ENCODE results near the gene ARHGAP10. TPM values are rescaled to one million over a fixed set of nuclear protein-coding genes. Genes with fewer than 3 reads are reported as not detected.

Gene ARHGAP10
- total and polyA plus RNA-seq, 3 experiments from 2014 or later = 8.6 to 14.0 (median 9.7) TPM

DNA sequence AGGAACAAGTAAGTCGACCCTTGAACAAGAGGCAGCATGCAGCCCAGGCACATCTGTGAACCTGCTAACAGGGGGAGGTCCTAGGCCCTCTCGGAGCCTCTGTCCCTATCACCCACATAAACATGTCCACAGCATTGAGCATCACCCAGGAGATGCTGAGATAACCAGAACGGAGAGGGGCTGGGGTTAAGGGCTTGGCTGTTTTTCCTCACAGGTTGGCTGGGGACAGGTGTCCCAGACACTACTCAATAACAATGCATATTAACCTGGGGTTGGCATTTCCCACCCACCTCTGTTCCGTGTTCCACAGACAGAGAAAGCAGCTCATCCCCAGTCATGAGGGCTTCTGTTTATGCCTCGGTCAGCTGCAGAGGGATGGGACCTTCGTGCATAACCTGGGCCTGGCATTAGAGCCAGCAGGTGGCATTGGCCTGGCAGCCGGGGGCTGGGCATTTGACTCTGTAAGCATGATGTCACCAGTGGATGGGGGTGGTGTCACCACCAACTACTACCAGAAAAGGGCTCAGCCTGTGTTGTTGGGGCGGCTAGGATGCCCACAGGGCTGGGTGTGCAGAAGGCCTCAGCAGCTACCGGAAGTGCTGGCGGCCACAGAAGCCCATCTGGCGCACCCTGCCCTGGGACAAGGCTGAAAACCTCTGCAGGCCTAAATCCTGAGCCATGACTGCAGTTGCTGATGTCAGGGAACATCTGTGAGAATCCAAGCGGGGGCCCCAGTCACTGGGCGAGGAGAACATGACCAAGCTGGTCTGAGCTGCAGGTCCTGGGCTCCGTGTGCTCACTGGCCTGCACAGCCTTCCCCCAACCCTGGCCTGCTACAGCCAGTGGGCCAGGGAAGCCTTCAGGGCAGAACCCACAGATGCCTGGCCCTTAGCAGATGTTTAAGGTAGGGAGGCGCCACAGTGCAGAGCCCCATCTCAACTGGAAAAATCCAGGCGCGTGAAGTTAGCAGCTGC, 358.9 kb downstream of the ARHGAP10 start:
- ChIA-PET CTCF (interaction anchor here (1.5 kb wide), 1 partner anchor 36 kb away, joined by 3 read pairs; no protein-coding TSS in a partner anchor), POLR2A (no interaction called here)
- H3K27me3 Mint-ChIP-seq = no peaks in the 10 kb centered on the region
- no peaks in the 10 kb centered on the region for H3K36me3 ChIP-seq (ENCODE audit: insufficient read depth, low read length)
- peaks cover 0 to 3% (median 0%) of the 10 kb centered on the region in 5 donors for H3K9me3 Mint-ChIP-seq
- H3K9me3 ChIP-seq (ENCODE audit: low read length) = no peaks in the 10 kb centered on the region
- H3K27ac Mint-ChIP-seq = peak overlapping the region in 4 of 8 donors; percentile 2 to 93 (median 62)
- H3K27me3 ChIP-seq (ENCODE audit: insufficient read depth, low read length, poor library complexity, severe bottlenecking) = no peaks in the 10 kb centered on the region
- no peaks in the 10 kb centered on the region for H3K4me1 ChIP-seq (ENCODE audit: insufficient read depth, low read length)
- no peak overlapping the region for H3K4me3 ChIP-seq (ENCODE audit: low read length)
- no peak overlapping the region for H3K4me3 Mint-ChIP-seq
- H3K27ac ChIP-seq (ENCODE audit: low read depth, low read length) = no peak overlapping the region
- H3K4me1 Mint-ChIP-seq = peaks cover 25 to 53% (median 28%) of the 10 kb centered on the region in 3 donors
- peaks cover 0 to 24% (median 7%) of the 10 kb centered on the region in 3 donors for H3K36me3 Mint-ChIP-seq
- DNase-seq = no peak

GRCh38 chr4:148091896-148092295, 360.0 kb downstream of the ARHGAP10 start:
- peaks cover 1 to 24% (median 7%) of the 10 kb centered on the region in 3 donors for H3K36me3 Mint-ChIP-seq
- ChIA-PET POLR2A (no interaction called here), CTCF (no interaction called here)
- Histone ChIP-seq H3K4me3 (ENCODE audit: low read length) (no peak overlapping the region), H3K9me3 (ENCODE audit: low read length) (no peaks in the 10 kb centered on the region), H3K4me1 (ENCODE audit: insufficient read depth, low read length) (no peaks in the 10 kb centered on the region), H3K27ac (ENCODE audit: low read depth, low read length) (no peak overlapping the region), H3K36me3 (ENCODE audit: insufficient read depth, low read length) (no peaks in the 10 kb centered on the region), H3K27me3 (ENCODE audit: insufficient read depth, low read length, poor library complexity, severe bottlenecking) (no peaks in the 10 kb centered on the region)
- H3K4me1 Mint-ChIP-seq = peaks cover 19 to 46% (median 28%) of the 10 kb centered on the region in 3 donors
- no peaks in the 10 kb centered on the region for H3K9me3 Mint-ChIP-seq
- no peak for DNase-seq
- no peak overlapping the region for H3K4me3 Mint-ChIP-seq
- no peaks in the 10 kb centered on the region for H3K27me3 Mint-ChIP-seq
- H3K27ac Mint-ChIP-seq = peak overlapping the region in 4 of 8 donors; percentile 17 to 79 (median 42)

DNA sequence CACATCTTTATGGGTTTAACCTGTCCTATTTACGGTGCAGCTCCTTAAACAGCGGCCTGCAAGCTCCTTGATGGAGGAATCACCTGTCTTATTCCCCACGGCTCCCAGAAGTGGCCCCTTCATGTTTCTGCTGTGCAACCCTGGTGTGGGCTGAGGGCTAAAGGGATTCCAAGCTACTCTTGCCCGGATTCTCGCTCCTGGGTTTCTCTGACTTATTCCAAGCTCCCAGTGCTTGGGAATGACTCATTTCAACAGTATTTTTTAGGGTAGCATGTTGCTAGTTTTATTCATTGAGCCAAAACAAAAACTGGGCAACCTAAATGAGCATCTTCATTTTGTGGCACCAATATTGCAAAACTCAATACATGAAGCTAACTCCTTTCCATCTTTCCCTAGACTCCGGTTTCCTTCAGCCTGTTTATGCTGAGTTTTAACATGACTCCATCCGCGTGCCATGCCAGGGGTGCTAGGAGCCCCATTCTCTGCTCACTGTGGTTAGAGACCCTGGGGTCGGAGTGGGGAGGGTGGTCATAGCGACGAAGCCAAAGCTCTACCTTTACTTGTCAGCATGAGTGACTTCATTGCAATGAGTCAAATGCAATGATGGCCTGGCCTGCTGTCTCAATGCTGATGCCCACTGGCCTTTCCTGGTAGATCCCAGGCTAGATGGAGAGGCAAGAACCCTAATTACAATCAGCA, 360.6 kb downstream of the ARHGAP10 start:
- Histone ChIP-seq H3K27me3 (ENCODE audit: insufficient read depth, low read length, poor library complexity, severe bottlenecking) (no peaks in the 10 kb centered on the region), H3K4me3 (ENCODE audit: low read length) (no peak overlapping the region), H3K9me3 (ENCODE audit: low read length) (no peaks in the 10 kb centered on the region), H3K36me3 (ENCODE audit: insufficient read depth, low read length) (no peaks in the 10 kb centered on the region), H3K4me1 (ENCODE audit: insufficient read depth, low read length) (no peaks in the 10 kb centered on the region), H3K27ac (ENCODE audit: low read depth, low read length) (no peak overlapping the region)
- ChIA-PET POLR2A (no interaction called here), CTCF (no interaction called here)
- no peak for DNase-seq
- Mint-ChIP-seq H3K4me3 (no peak overlapping the region), H3K4me1 (peaks cover 16 to 40% (median 22%) of the 10 kb centered on the region in 3 donors), H3K27me3 (no peaks in the 10 kb centered on the region), H3K36me3 (peaks cover 1 to 24% (median 2%) of the 10 kb centered on the region in 3 donors), H3K27ac (peak overlapping the region in 2 of 8 donors; percentile 56 to 58), H3K9me3 (no peaks in the 10 kb centered on the region)

- peaks cover 1 to 27% (median 3%) of the 10 kb centered on the region in 3 donors for H3K36me3 Mint-ChIP-seq
- H3K27me3 Mint-ChIP-seq = peaks cover 0 to 2% of the 10 kb centered on the region in 2 donors
- ChIA-PET POLR2A (no interaction called here), CTCF (no interaction called here)
- no peak overlapping the region for H3K4me3 Mint-ChIP-seq
- H3K27ac Mint-ChIP-seq = no peak overlapping the region
- no peaks in the 10 kb centered on the region for H3K9me3 ChIP-seq (ENCODE audit: low read length)
- no peaks in the 10 kb centered on the region for H3K4me1 ChIP-seq (ENCODE audit: insufficient read depth, low read length)
- H3K4me3 ChIP-seq (ENCODE audit: low read length) = no peak overlapping the region
- no peaks in the 10 kb centered on the region for H3K27me3 ChIP-seq (ENCODE audit: insufficient read depth, low read length, poor library complexity, severe bottlenecking)
- H3K4me1 Mint-ChIP-seq = peaks cover 12 to 37% (median 23%) of the 10 kb centered on the region in 3 donors
- no peaks in the 10 kb centered on the region for H3K36me3 ChIP-seq (ENCODE audit: insufficient read depth, low read length)
- no peak overlapping the region for H3K27ac ChIP-seq (ENCODE audit: low read depth, low read length)
- no peaks in the 10 kb centered on the region for H3K9me3 Mint-ChIP-seq
- no peak for DNase-seq
Measured at GRCh38 chr4:148093065-148093464, 361.2 kb downstream of the ARHGAP10 start.

DNA sequence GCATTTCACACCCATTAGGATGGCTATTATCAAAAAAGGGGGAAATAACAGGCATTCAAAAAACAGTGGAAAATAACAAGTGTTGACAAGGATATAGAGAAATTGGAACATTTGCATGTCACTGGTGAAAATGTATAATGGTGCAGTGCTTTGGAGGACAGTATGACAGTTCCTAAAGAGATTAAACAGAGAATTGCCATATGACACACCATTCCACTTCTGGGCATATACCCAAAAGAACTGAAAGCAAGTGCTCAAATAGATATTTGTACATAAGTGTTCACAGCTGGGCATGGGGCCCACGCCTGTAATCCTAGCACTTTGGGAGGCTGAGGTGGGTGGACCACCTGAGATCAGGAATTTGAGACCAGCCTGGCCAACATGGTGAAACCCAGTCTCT, 362.3 kb downstream of the ARHGAP10 start:
- Mint-ChIP-seq H3K9me3 (no peaks in the 10 kb centered on the region), H3K4me1 (peaks cover 12 to 36% (median 24%) of the 10 kb centered on the region in 3 donors), H3K27me3 (peaks cover 0 to 2% of the 10 kb centered on the region in 2 donors), H3K36me3 (peaks cover 1 to 28% (median 4%) of the 10 kb centered on the region in 3 donors), H3K4me3 (peak overlapping the region in 1 of 7 donors; percentile 41), H3K27ac (peak overlapping the region in 2 of 8 donors; percentile 7 to 57)
- Histone ChIP-seq H3K9me3 (ENCODE audit: low read length) (no peaks in the 10 kb centered on the region), H3K4me1 (ENCODE audit: insufficient read depth, low read length) (no peaks in the 10 kb centered on the region), H3K36me3 (ENCODE audit: insufficient read depth, low read length) (no peaks in the 10 kb centered on the region), H3K4me3 (ENCODE audit: low read length) (no peak overlapping the region), H3K27ac (ENCODE audit: low read depth, low read length) (no peak overlapping the region), H3K27me3 (ENCODE audit: insufficient read depth, low read length, poor library complexity, severe bottlenecking) (no peaks in the 10 kb centered on the region)
- no peak for DNase-seq
- ChIA-PET CTCF (no interaction called here), POLR2A (no interaction called here)

GRCh38 chr4:148095346-148095923, 363.5 kb downstream of the ARHGAP10 start:
- POLR2A ChIA-PET = no interaction called here
- H3K4me1 Mint-ChIP-seq = peaks cover 4 to 27% (median 21%) of the 10 kb centered on the region in 3 donors
- Histone ChIP-seq H3K27ac (ENCODE audit: low read depth, low read length) (no peak overlapping the region), H3K4me1 (ENCODE audit: insufficient read depth, low read length) (no peaks in the 10 kb centered on the region), H3K36me3 (ENCODE audit: insufficient read depth, low read length) (no peaks in the 10 kb centered on the region), H3K27me3 (ENCODE audit: insufficient read depth, low read length, poor library complexity, severe bottlenecking) (no peaks in the 10 kb centered on the region), H3K4me3 (ENCODE audit: low read length) (no peak overlapping the region), H3K9me3 (ENCODE audit: low read length) (no peaks in the 10 kb centered on the region)
- H3K36me3 Mint-ChIP-seq = peaks cover 1 to 35% (median 4%) of the 10 kb centered on the region in 3 donors
- peak overlapping the region in 1 of 8 donors; percentile 86 for H3K27ac Mint-ChIP-seq
- H3K4me3 Mint-ChIP-seq = no peak overlapping the region
- H3K9me3 Mint-ChIP-seq = no peaks in the 10 kb centered on the region
- CTCF ChIA-PET = interaction anchor here (1.0 kb wide), 1 partner anchor 21 kb away, joined by 3 read pairs; no protein-coding TSS in a partner anchor
- peaks cover 0 to 2% of the 10 kb centered on the region in 2 donors for H3K27me3 Mint-ChIP-seq
- no peak for DNase-seq

GRCh38 chr4:148097801-148098200, 365.9 kb downstream of the ARHGAP10 start:
- no peak overlapping the region for H3K4me3 Mint-ChIP-seq
- no peak for DNase-seq
- Histone ChIP-seq H3K4me1 (ENCODE audit: insufficient read depth, low read length) (no peaks in the 10 kb centered on the region), H3K36me3 (ENCODE audit: insufficient read depth, low read length) (no peaks in the 10 kb centered on the region), H3K27me3 (ENCODE audit: insufficient read depth, low read length, poor library complexity, severe bottlenecking) (no peaks in the 10 kb centered on the region), H3K27ac (ENCODE audit: low read depth, low read length) (no peak overlapping the region), H3K9me3 (ENCODE audit: low read length) (no peaks in the 10 kb centered on the region), H3K4me3 (ENCODE audit: low read length) (no peak overlapping the region)
- POLR2A ChIA-PET = no interaction called here
- peaks cover 10 to 36% (median 34%) of the 10 kb centered on the region in 3 donors for H3K4me1 Mint-ChIP-seq
- CTCF ChIA-PET = no interaction called here
- H3K36me3 Mint-ChIP-seq = peaks cover 4 to 39% (median 6%) of the 10 kb centered on the region in 3 donors
- H3K27ac Mint-ChIP-seq = peak overlapping the region in 2 of 8 donors; percentile 11 to 53
- peaks cover 0 to 2% of the 10 kb centered on the region in 2 donors for H3K27me3 Mint-ChIP-seq
- H3K9me3 Mint-ChIP-seq = no peaks in the 10 kb centered on the region
